Stimulated activated naive CD4-positive, alpha-beta T cell treated with Interleukin-2 at 50 U/mL for 16 hours (primary cell): ENCODE measurements around the gene NMRK2.
A peak's percentile ranks its signal among the peaks of the same experiment; 100 is the strongest.

Source experiments
- DNase-seq: peaks from one replicate; lab custom pipeline; 2025; lab: John Stamatoyannopoulos, UW

NMRK2 gene

GRCh38 chr19:3981736-3982681, 49.1 kb downstream of the NMRK2 start:
- DNase-seq, result no peak

GRCh38 chr19:3982701-3983541, 50.1 kb downstream of the NMRK2 start:
- DNase-seq, result no peak

GRCh38 chr19:3983542-3983914, 50.7 kb downstream of the NMRK2 start:
- no peak for DNase-seq

GRCh38 chr19:3983936-3984583, 51.2 kb downstream of the NMRK2 start:
- peak; percentile 35 for DNase-seq

- no peak for DNase-seq
Measured at GRCh38 chr19:3984584-3984907, 51.7 kb downstream of the NMRK2 start.

GRCh38 chr19:3984908-3985642, 52.2 kb downstream of the NMRK2 start, which contains the start of gene EEF2:
TSS of gene EEF2 (minus strand) at chr19:3985463. CDS start at chr19:3985380, 83 bp downstream.
- DNase-seq, result peak; percentile 81

- no peak for DNase-seq
Measured at GRCh38 chr19:3985643-3986259, 52.9 kb downstream of the NMRK2 start.

GRCh38 chr19:3986260-3987041, 53.6 kb downstream of the NMRK2 start:
- DNase-seq, result peak; percentile 49

GRCh38 chr19:3987619-3988371, 54.9 kb downstream of the NMRK2 start:
- peak; percentile 86 for DNase-seq

GRCh38 chr19:3990815-3991117, 57.9 kb downstream of the NMRK2 start:
- no peak for DNase-seq
